ENCODE data around the gene PVRIG. TPM values are rescaled to one million over a fixed set of nuclear protein-coding genes. Genes with fewer than 3 reads are reported as not detected.
"Not testable (repeated sequence)": the region's sequence is repeated elsewhere in the genome, so short reads cannot be mapped to it uniquely, and the experiment has no call there.

Gene PVRIG
- polyA plus RNA-seq, 1 donor from 2014 or later, result 0.16 TPM

GRCh38 chr7:100268882-100269281 is 49.1 kb downstream of the PVRIG start:
- H3F3A ChIP-seq (ENCODE audit: insufficient read depth, low read length, poor library complexity, severe bottlenecking); H2AFZ ChIP-seq (ENCODE audit: low read depth, low read length): not testable (repeated sequence)

GRCh38 chr7:100269306-100270045 is 49.7 kb downstream of the PVRIG start:
- H3K27ac ChIP-seq (ENCODE audit: low read length), result peak overlapping the region; percentile 20

More at GRCh38 chr7:100268882-100269281, 49.1 kb downstream of the PVRIG start:
- H3K9me3 ChIP-seq (ENCODE audit: low read length); H3K4me2 ChIP-seq (ENCODE audit: low read length); H3K27ac ChIP-seq (ENCODE audit: low read length); H4K20me1 ChIP-seq (ENCODE audit: insufficient read depth); H3K27me3 ChIP-seq (ENCODE audit: insufficient read depth, low read depth, low read length); H3K9ac ChIP-seq (ENCODE audit: low read length); H3K9me2 ChIP-seq (ENCODE audit: insufficient read depth, low read length); H3K36me3 ChIP-seq (ENCODE audit: insufficient read depth, low read length): not testable (repeated sequence)
- peak overlapping the region; percentile 71 for H3K4me3 ChIP-seq (ENCODE audit: low read length)
- H3K79me2 ChIP-seq (replicated peaks; ENCODE audit: insufficient read depth, low read length), result peaks cover 37% of the 10 kb centered on the region

GRCh38 chr7:100270046-100270918 is 50.5 kb downstream of the PVRIG start:
- not testable (repeated sequence) for H3F3A ChIP-seq (ENCODE audit: insufficient read depth, low read length, poor library complexity, severe bottlenecking); H3K9me2 ChIP-seq (ENCODE audit: insufficient read depth, low read length); H2AFZ ChIP-seq (ENCODE audit: low read depth, low read length); H3K36me3 ChIP-seq (ENCODE audit: insufficient read depth, low read length); H3K27me3 ChIP-seq (ENCODE audit: insufficient read depth, low read depth, low read length); H4K20me1 ChIP-seq (ENCODE audit: insufficient read depth); H3K9me3 ChIP-seq (ENCODE audit: low read length)
- Histone ChIP-seq H3K9ac (ENCODE audit: low read length) (peak overlapping the region; percentile 77), H3K27ac (ENCODE audit: low read length) (peak overlapping the region; percentile 75), H3K79me2 (replicated peaks; ENCODE audit: insufficient read depth, low read length) (peaks cover 30% of the 10 kb centered on the region), H3K4me3 (ENCODE audit: low read length) (peak overlapping the region; percentile 71), H3K4me2 (ENCODE audit: low read length) (peak overlapping the region; percentile 51)

More at GRCh38 chr7:100269306-100270045, 49.7 kb downstream of the PVRIG start:
- H3K79me2 ChIP-seq (replicated peaks; ENCODE audit: insufficient read depth, low read length), result peaks cover 32% of the 10 kb centered on the region
- not testable (repeated sequence) for H3K9me3 ChIP-seq (ENCODE audit: low read length); H3K27me3 ChIP-seq (ENCODE audit: insufficient read depth, low read depth, low read length); H3F3A ChIP-seq (ENCODE audit: insufficient read depth, low read length, poor library complexity, severe bottlenecking); H2AFZ ChIP-seq (ENCODE audit: low read depth, low read length); H3K9me2 ChIP-seq (ENCODE audit: insufficient read depth, low read length); H3K4me2 ChIP-seq (ENCODE audit: low read length); H3K36me3 ChIP-seq (ENCODE audit: insufficient read depth, low read length); H4K20me1 ChIP-seq (ENCODE audit: insufficient read depth)
- H3K4me3 ChIP-seq (ENCODE audit: low read length), result peak overlapping the region; percentile 71
- peak overlapping the region; percentile 77 for H3K9ac ChIP-seq (ENCODE audit: low read length)

Other genes with a start within 250 kb of the PVRIG start
- gene AZGP1, start 243.9 kb upstream of the PVRIG start, polyA plus RNA-seq, result not detected in 2 replicates
- gene ZKSCAN1, start 204.4 kb upstream of the PVRIG start, polyA plus RNA-seq, result 26.6 and 27.1 TPM in 2 replicates
- 26.0 and 27.6 TPM in 2 replicates for gene ZSCAN21, start 170.2 kb upstream of the PVRIG start, polyA plus RNA-seq
- 57.2 and 71.2 TPM in 2 replicates for gene ZNF3, start 138.2 kb upstream of the PVRIG start, polyA plus RNA-seq
- 57.1 and 89.2 TPM in 2 replicates for gene COPS6, start 131.0 kb upstream of the PVRIG start, polyA plus RNA-seq
- gene MCM7, start 118.6 kb upstream of the PVRIG start, polyA plus RNA-seq, result 118 and 146 TPM in 2 replicates
- gene AP4M1, start 118.3 kb upstream of the PVRIG start, polyA plus RNA-seq, result 78.9 and 100 TPM in 2 replicates
- 23.4 and 40.3 TPM in 2 replicates for gene TAF6, start 100.6 kb upstream of the PVRIG start, polyA plus RNA-seq
- 35.8 and 42.1 TPM in 2 replicates for gene CNPY4, start 100.3 kb upstream of the PVRIG start, polyA plus RNA-seq
- 6.4 and 10.1 TPM in 2 replicates for gene MBLAC1, start 93.0 kb upstream of the PVRIG start, polyA plus RNA-seq
- gene LAMTOR4, start 71.0 kb upstream of the PVRIG start, polyA plus RNA-seq, result 331 and 333 TPM in 2 replicates
- 26.7 and 43.5 TPM in 2 replicates for gene TRAPPC14, start 61.2 kb upstream of the PVRIG start, polyA plus RNA-seq
- gene GAL3ST4, start 51.3 kb upstream of the PVRIG start, polyA plus RNA-seq, result 47.0 and 58.7 TPM in 2 replicates
- 506 and 594 TPM in 2 replicates for gene GPC2, start 42.6 kb upstream of the PVRIG start, polyA plus RNA-seq
- gene STAG3, start 42.0 kb upstream of the PVRIG start, polyA plus RNA-seq, result 0.64 TPM in 1 of 2 replicates, not detected in the other
- gene SPDYE3, start 87.8 kb downstream of the PVRIG start, polyA plus RNA-seq, result not detected in 2 replicates
- 222 and 274 TPM in 2 replicates for gene PILRB, start 138.2 kb downstream of the PVRIG start, polyA plus RNA-seq
- gene PILRA, start 153.5 kb downstream of the PVRIG start, polyA plus RNA-seq, result 23.7 and 29.2 TPM in 2 replicates
- gene ZCWPW1, start 208.8 kb downstream of the PVRIG start, polyA plus RNA-seq, result 3.1 and 6.8 TPM in 2 replicates
- gene MEPCE, start 209.9 kb downstream of the PVRIG start, polyA plus RNA-seq, result 12.1 and 15.0 TPM in 2 replicates
- 24.0 and 33.8 TPM in 2 replicates for gene PPP1R35, start 216.5 kb downstream of the PVRIG start, polyA plus RNA-seq
- gene SPACDR, start 244.3 kb downstream of the PVRIG start, polyA plus RNA-seq, result not detected in 2 replicates

All from neural cell (in vitro differentiated cells).